Kidney epithelial cell (primary cell): Measurements from ENCODE around the gene MOB2. TPM values are rescaled to one million over a fixed set of nuclear protein-coding genes. Genes with fewer than 3 reads are reported as not detected.
"Not testable (repeated sequence)": the region's sequence is repeated elsewhere in the genome, so short reads cannot be mapped to it uniquely, and the experiment has no call there.

Experiments
- DNase-seq: peaks from one replicate; pipeline ENCODE4 v3.0.0-alpha.2; 2010; ENCODE audit warnings: low read depth
- H3K27me3 ChIP-seq: 2 replicates; pipeline ENCODE4 v1.6.0; 2011; ENCODE audit warnings: low read length; ENCODE audit not compliant: control insufficient read depth, insufficient read depth
- H3K36me3 ChIP-seq: 2 replicates; pipeline ENCODE4 v1.5.1; 2011; ENCODE audit warnings: low read length; ENCODE audit not compliant: control insufficient read depth, insufficient read depth
- H3K4me3 ChIP-seq: 2 replicates; pipeline ENCODE4 v1.5.1; 2011; ENCODE audit warnings: low read depth, mild to moderate bottlenecking, control low read depth, low read length
- total RNA-seq: library from RNA; depleted of rRNA; stranded (reverse); fragments of >200 nt; gene quantifications from 2 replicates; pipeline ENCODE4 v1.2.3, GENCODE V29; 2015
- TF ChIP-seq, protein P1 (sequence below): IDR thresholded peaks from 2 replicates; pipeline ENCODE4 v1.5.1; 2011; ENCODE audit warnings: mild to moderate bottlenecking, moderate library complexity, low read length, control low read depth, inconsistent platforms; ENCODE audit not compliant: insufficient read depth, poor library complexity, severe bottlenecking

MOB2 gene
- total RNA-seq, 1 donor from 2014 or later: 18.1 TPM

GRCh38 chr11:1435820-1436467, 50.6 kb downstream of the MOB2 start:
- Histone ChIP-seq H3K4me3 (no peak overlapping the region), H3K36me3 (no peaks in the 10 kb centered on the region), H3K27me3 (peaks cover 12% of the 10 kb centered on the region)
- TF ChIP-seq, protein P1, sequence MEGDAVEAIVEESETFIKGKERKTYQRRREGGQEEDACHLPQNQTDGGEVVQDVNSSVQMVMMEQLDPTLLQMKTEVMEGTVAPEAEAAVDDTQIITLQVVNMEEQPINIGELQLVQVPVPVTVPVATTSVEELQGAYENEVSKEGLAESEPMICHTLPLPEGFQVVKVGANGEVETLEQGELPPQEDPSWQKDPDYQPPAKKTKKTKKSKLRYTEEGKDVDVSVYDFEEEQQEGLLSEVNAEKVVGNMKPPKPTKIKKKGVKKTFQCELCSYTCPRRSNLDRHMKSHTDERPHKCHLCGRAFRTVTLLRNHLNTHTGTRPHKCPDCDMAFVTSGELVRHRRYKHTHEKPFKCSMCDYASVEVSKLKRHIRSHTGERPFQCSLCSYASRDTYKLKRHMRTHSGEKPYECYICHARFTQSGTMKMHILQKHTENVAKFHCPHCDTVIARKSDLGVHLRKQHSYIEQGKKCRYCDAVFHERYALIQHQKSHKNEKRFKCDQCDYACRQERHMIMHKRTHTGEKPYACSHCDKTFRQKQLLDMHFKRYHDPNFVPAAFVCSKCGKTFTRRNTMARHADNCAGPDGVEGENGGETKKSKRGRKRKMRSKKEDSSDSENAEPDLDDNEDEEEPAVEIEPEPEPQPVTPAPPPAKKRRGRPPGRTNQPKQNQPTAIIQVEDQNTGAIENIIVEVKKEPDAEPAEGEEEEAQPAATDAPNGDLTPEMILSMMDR: no peak
- no peak for DNase-seq

- peaks cover 12% of the 10 kb centered on the region for H3K27me3 ChIP-seq
- H3K4me3 ChIP-seq, H3K36me3 ChIP-seq, DNase-seq: not testable (repeated sequence)
Observed at GRCh38 chr11:1435479-1435819, 51.1 kb downstream of the MOB2 start.

DNA sequence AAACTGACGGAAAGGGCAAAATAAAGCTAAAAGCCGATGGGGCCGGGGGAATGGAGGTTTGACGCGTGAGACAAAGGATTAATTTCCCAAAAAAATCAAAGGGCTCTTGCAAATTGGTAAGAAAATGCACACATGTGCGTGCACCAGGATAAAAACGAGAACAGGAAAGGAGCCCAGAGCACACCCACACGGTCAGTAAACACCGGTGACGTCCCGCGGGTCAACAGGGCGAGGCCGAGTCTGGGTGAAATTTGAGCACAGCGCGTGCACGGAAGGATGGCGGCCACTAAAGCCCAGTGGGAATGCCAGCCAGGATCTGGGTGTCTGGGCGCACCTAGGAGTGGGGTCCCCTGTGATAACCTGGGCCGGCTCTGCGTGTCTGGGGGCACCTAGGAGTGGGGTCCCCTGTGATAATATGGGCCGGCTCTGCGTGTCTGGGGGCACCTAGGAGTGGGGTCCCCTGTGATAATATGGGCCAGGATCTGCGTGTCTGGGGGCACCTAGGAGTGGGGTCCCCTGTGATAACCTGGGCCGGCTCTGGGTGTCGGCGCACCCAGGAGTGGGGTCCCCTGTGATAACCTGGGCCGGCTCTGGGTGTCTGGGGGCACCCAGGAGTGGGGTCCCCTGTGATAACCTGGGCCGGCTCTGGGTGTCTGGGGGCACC, 52.5 kb downstream of the MOB2 start:
- Histone ChIP-seq H3K27me3 (peaks cover 12% of the 10 kb centered on the region), H3K36me3 (no peaks in the 10 kb centered on the region), H3K4me3 (no peak overlapping the region)
- DNase-seq: no peak
- TF ChIP-seq, protein P1: no peak

DNA sequence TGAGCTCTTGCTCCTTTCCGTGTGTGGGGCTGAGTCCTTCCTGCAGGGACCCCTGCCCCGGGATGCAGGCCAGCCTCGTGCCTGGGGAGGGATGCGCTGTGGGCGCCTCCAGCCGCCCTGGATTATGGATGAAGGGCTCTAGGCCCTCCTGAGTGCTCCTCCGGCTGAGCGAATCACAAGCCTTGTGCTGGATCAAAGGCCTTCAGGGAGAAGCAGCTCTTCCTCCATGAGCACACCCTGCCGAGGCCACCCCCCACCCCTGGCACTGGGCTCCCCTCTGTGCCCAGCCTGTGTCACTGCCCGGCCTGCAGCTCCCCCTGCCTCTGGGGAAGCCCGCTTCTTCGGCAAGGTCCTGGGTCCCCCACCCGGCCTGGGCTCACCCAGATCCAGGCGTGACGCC, 53.0 kb downstream of the MOB2 start:
- no peak overlapping the region for H3K4me3 ChIP-seq

GRCh38 chr11:1428762-1429316, 57.7 kb downstream of the MOB2 start:
- no peak overlapping the region for H3K4me3 ChIP-seq
- TF ChIP-seq, protein P1: no peak

More for the DNA sequence above, 53.0 kb downstream of the MOB2 start:
- H3K27me3 ChIP-seq: peaks cover 10% of the 10 kb centered on the region
- H3K36me3 ChIP-seq: no peaks in the 10 kb centered on the region
- no peak for DNase-seq
- TF ChIP-seq, protein P1: no peak

DNA sequence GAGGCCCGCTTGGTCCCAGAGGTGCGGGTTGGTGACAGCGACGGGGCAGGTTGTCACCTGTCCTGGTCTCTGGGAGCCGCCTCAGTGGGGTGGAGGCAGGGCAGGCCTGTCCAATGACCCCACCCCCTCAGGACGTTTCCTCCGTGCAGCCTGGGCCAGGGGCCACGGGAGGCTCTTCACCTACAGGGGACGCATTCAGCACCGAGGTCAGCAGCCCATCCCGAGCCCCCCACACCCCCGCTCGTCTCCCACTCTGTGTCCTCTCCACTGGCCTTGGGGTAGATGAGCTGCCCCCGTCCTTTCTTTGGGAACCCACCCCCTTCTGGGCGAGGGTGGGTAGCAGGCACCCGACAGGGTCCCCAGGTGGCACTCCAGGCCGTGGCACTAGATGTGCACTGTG, 61.1 kb downstream of the MOB2 start:
- Histone ChIP-seq H3K36me3 (no peaks in the 10 kb centered on the region), H3K4me3 (no peak overlapping the region), H3K27me3 (no peaks in the 10 kb centered on the region)
- no peak for DNase-seq
- TF ChIP-seq, protein P1: no peak

More at GRCh38 chr11:1428762-1429316, 57.7 kb downstream of the MOB2 start:
- Histone ChIP-seq H3K27me3 (no peaks in the 10 kb centered on the region), H3K36me3 (no peaks in the 10 kb centered on the region)
- DNase-seq: no peak
